HEK293 (cell line): ENCODE measurements around the gene OR10J1.

Experiments
- EGR2 ChIP-seq: fragments of 450-650 bp; formaldehyde crosslinking; IDR thresholded peaks from 2 replicates; pipeline ENCODE4 v1.5.1; 2016; ENCODE audit warnings: low read depth, missing biosample characterization, missing genetic modification characterization
- KLF7 ChIP-seq: fragments of 450-650 bp; formaldehyde crosslinking; IDR thresholded peaks from 2 replicates; pipeline ENCODE4 v1.5.1; 2016; ENCODE audit warnings: missing biosample characterization, missing genetic modification characterization, borderline replicate concordance
- SETDB1 ChIP-seq: IDR thresholded peaks from one replicate; pipeline ENCODE4 v1.6.1; 2017; ENCODE audit warnings: mild to moderate bottlenecking, low read length, moderate library complexity, mixed read lengths; ENCODE audit not compliant: insufficient read length
- SP2 ChIP-seq: fragments of 450-650 bp; formaldehyde crosslinking; IDR thresholded peaks from 2 replicates; pipeline ENCODE4 v1.5.1; 2016; ENCODE audit warnings: missing biosample characterization, missing genetic modification characterization
- SP3 ChIP-seq: fragments of 450-650 bp; formaldehyde crosslinking; IDR thresholded peaks from 2 replicates; pipeline ENCODE4 v1.5.1; 2016; ENCODE audit warnings: missing biosample characterization, missing genetic modification characterization
- WT1 ChIP-seq: fragments of 450-650 bp; formaldehyde crosslinking; IDR thresholded peaks from 2 replicates; pipeline ENCODE4 v1.5.1; 2016; ENCODE audit warnings: missing biosample characterization, missing genetic modification characterization
- ZBTB17 ChIP-seq: fragments of 450-650 bp; formaldehyde crosslinking; IDR thresholded peaks from 2 replicates; pipeline ENCODE4 v1.5.1; 2016; ENCODE audit warnings: missing biosample characterization, missing genetic modification characterization
- ZNF248 ChIP-seq: fragments of 450-650 bp; formaldehyde crosslinking; IDR thresholded peaks from 2 replicates; pipeline ENCODE4 v1.5.1; 2017; ENCODE audit warnings: missing biosample characterization, missing genetic modification characterization
- ZNF366 ChIP-seq: fragments of 450-650 bp; formaldehyde crosslinking; conservative IDR thresholded peaks from 2 replicates; pipeline ENCODE4 v1.5.1; 2016; ENCODE audit warnings: missing biosample characterization, missing genetic modification characterization
- ZNF629 ChIP-seq: fragments of 450-650 bp; formaldehyde crosslinking; IDR thresholded peaks from 2 replicates; pipeline ENCODE4 v1.5.1; 2017; ENCODE audit warnings: missing biosample characterization, missing genetic modification characterization
- ZNF777 ChIP-seq: fragments of 450-650 bp; formaldehyde crosslinking; IDR thresholded peaks from 2 replicates; pipeline ENCODE4 v1.5.1; 2017; ENCODE audit warnings: missing biosample characterization, missing genetic modification characterization, borderline replicate concordance
- TF ChIP-seq, protein P1 (sequence below): fragments of 450-650 bp; formaldehyde crosslinking; IDR thresholded peaks from 2 replicates; pipeline ENCODE4 v1.5.1; 2016; ENCODE audit warnings: missing biosample characterization, missing genetic modification characterization

The OR10J1 gene

DNA sequence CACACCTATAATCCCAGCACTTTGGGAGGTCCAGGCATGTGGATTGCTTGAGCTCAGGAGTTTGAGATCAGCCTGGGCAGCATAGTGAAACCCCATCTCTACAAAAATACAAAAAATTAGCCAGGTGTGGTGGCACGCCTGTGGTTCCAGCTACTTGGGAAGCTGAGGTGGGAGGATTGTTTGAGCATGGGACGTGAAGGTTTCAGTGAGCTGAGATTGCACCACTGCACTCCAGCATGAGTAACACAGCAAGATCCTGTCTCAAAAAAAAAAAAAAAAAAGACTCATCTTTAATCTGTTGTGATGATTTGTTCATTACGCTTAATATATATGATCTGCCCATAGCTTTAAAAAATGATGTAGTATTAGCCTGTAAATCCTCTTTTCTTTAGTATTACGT is 44.0 kb downstream of the OR10J1 start (continued):
- TF ChIP-seq, protein P1, sequence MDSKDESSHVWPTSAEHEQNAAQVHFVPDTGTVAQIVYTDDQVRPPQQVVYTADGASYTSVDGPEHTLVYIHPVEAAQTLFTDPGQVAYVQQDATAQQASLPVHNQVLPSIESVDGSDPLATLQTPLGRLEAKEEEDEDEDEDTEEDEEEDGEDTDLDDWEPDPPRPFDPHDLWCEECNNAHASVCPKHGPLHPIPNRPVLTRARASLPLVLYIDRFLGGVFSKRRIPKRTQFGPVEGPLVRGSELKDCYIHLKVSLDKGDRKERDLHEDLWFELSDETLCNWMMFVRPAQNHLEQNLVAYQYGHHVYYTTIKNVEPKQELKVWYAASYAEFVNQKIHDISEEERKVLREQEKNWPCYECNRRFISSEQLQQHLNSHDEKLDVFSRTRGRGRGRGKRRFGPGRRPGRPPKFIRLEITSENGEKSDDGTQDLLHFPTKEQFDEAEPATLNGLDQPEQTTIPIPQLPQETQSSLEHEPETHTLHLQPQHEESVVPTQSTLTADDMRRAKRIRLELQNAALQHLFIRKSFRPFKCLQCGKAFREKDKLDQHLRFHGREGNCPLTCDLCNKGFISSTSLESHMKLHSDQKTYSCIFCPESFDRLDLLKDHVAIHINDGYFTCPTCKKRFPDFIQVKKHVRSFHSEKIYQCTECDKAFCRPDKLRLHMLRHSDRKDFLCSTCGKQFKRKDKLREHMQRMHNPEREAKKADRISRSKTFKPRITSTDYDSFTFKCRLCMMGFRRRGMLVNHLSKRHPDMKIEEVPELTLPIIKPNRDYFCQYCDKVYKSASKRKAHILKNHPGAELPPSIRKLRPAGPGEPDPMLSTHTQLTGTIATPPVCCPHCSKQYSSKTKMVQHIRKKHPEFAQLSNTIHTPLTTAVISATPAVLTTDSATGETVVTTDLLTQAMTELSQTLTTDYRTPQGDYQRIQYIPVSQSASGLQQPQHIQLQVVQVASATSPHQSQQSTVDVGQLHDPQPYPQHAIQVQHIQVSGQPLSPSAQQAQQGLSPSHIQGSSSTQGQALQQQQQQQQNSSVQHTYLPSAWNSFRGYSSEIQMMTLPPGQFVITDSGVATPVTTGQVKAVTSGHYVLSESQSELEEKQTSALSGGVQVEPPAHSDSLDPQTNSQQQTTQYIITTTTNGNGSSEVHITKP (tag by site-specific recombination) = no peak
- TF ChIP-seq SETDB1 (no peak), EGR2 (tag by site-specific recombination) (no peak), WT1 (tag by site-specific recombination) (no peak), SP3 (tag by site-specific recombination) (no peak), SP2 (tag by site-specific recombination) (no peak), ZBTB17 (tag by site-specific recombination) (no peak), KLF7 (tag by site-specific recombination) (no peak), ZNF366 (tag by site-specific recombination) (no peak), ZNF629 (tag by site-specific recombination) (no peak), ZNF777 (no peak), ZNF248 (no peak)
